ENCODE data around the gene PRKCB.
A peak's percentile ranks its signal among the peaks of the same experiment; 100 is the strongest.

DNA sequence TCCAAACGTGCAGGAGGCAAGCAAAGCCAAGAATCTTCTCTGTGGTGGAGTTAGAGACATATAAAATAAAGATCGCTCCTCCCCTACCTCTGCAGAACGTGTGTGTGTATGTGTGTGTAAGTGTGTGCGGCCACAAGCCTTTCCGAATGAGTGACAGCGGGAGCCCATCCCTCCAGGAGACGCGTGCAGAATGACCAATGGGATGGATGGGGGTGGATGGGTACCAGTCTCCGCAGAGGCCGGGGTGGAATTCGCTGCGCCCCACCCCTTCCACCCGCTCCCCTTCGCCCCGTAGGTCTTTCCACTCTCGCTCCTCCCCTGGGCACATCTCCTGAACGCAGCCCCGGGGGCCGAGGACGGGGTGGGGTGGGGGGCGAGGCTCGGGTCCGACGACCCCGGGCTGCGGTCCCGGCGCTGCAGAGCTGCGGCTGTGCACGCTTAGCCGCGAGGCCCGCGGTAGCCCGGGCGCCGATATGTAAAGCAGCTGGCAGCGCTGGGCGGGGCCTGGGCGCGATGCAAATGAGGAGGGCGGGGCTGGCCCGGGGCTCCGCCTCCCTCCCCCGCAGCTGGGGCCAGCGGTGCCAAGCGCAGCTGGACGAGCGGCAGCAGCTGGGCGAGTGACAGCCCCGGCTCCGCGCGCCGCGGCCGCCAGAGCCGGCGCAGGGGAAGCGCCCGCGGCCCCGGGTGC lies at the start of gene PRKCB:
- TF ChIP-seq, protein P1, sequence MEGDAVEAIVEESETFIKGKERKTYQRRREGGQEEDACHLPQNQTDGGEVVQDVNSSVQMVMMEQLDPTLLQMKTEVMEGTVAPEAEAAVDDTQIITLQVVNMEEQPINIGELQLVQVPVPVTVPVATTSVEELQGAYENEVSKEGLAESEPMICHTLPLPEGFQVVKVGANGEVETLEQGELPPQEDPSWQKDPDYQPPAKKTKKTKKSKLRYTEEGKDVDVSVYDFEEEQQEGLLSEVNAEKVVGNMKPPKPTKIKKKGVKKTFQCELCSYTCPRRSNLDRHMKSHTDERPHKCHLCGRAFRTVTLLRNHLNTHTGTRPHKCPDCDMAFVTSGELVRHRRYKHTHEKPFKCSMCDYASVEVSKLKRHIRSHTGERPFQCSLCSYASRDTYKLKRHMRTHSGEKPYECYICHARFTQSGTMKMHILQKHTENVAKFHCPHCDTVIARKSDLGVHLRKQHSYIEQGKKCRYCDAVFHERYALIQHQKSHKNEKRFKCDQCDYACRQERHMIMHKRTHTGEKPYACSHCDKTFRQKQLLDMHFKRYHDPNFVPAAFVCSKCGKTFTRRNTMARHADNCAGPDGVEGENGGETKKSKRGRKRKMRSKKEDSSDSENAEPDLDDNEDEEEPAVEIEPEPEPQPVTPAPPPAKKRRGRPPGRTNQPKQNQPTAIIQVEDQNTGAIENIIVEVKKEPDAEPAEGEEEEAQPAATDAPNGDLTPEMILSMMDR (IDR thresholded peaks at IDR 0.05) = no peak
- TF ChIP-seq POLR2A (IDR thresholded peaks at IDR 0.05) = peak in 1 of 2 donors; percentile 11

Measured in thyroid gland (tissue), 4 donors.